GM21360 (cell line): ENCODE data around the gene CFDP1.
"Not testable (repeated sequence)": the region's sequence is repeated elsewhere in the genome, so short reads cannot be mapped to it uniquely, and the experiment has no call there.

Experiments
- ATAC-seq: cut with Tn5 transposase; IDR thresholded peaks from one replicate; pipeline ENCODE4 v1.9.1; 2021; ENCODE audit warnings: mild to moderate bottlenecking, moderate library complexity; ENCODE audit not compliant: unreplicated experiment

Gene CFDP1

GRCh38 chr16:75269358-75269757, 163.9 kb downstream of the CFDP1 start:
- not testable (repeated sequence) for ATAC-seq

- no peak for ATAC-seq
Measured at GRCh38 chr16:75267631-75268264, 165.6 kb downstream of the CFDP1 start.

- ATAC-seq, result no peak
Measured at GRCh38 chr16:75266738-75267630, 166.3 kb downstream of the CFDP1 start.

GRCh38 chr16:75265911-75266701, 167.2 kb downstream of the CFDP1 start:
- peak; percentile 57 for ATAC-seq

GRCh38 chr16:75264999-75265910, 168.0 kb downstream of the CFDP1 start:
- ATAC-seq, result no peak

- ATAC-seq, result no peak
Measured at GRCh38 chr16:75264457-75264998, 168.8 kb downstream of the CFDP1 start.

- ATAC-seq, result no peak
Measured at GRCh38 chr16:75263963-75264445, 169.3 kb downstream of the CFDP1 start.

GRCh38 chr16:75263291-75263962, 169.9 kb downstream of the CFDP1 start:
- no peak for ATAC-seq

GRCh38 chr16:75262800-75263127, 170.5 kb downstream of the CFDP1 start:
- ATAC-seq, result no peak

- ATAC-seq, result no peak
Measured at GRCh38 chr16:75262104-75262799, 171.1 kb downstream of the CFDP1 start.

- ATAC-seq, result no peak
Measured at GRCh38 chr16:75261590-75262078, 171.7 kb downstream of the CFDP1 start.

GRCh38 chr16:75260851-75261589, 172.3 kb downstream of the CFDP1 start:
- no peak for ATAC-seq

- no peak for ATAC-seq
Measured at GRCh38 chr16:75258807-75259141, 174.5 kb downstream of the CFDP1 start.

GRCh38 chr16:75257886-75258806, 175.2 kb downstream of the CFDP1 start:
- no peak for ATAC-seq

GRCh38 chr16:75256696-75257343, 176.5 kb downstream of the CFDP1 start:
- ATAC-seq, result no peak

- no peak for ATAC-seq
Measured at GRCh38 chr16:75256059-75256571, 177.2 kb downstream of the CFDP1 start.
